ENCODE data around the gene CALR.

The CALR gene

GRCh38 chr19:12936582-12936981, 1.8 kb upstream of the CALR start:
- no peak for DNase-seq (ENCODE audit: low read depth)
- no peak for TF ChIP-seq CTCF (conservative IDR thresholded peaks at IDR 0.05; ENCODE audit: low read length)
- no peak overlapping the region for H3K4me3 ChIP-seq (ENCODE audit: low read length)

- DNase-seq (ENCODE audit: low read depth) = no peak
- H3K4me3 ChIP-seq (ENCODE audit: low read length) = peak overlapping the region; percentile 77
- TF ChIP-seq CTCF (conservative IDR thresholded peaks at IDR 0.05; ENCODE audit: low read length) = no peak
Observed at GRCh38 chr19:12937093-12937926, 1.1 kb upstream of the CALR start.

- H3K4me3 ChIP-seq (ENCODE audit: low read length) = peak overlapping the region; percentile 96
- DNase-seq (ENCODE audit: low read depth) = peak; percentile 49
- TF ChIP-seq CTCF (conservative IDR thresholded peaks at IDR 0.05; ENCODE audit: low read length) = peak; percentile 36
Observed at GRCh38 chr19:12938779-12939601, 581 bp downstream of the CALR start.

- no peak for DNase-seq (ENCODE audit: low read depth)
- TF ChIP-seq CTCF (conservative IDR thresholded peaks at IDR 0.05; ENCODE audit: low read length) = no peak
- H3K4me3 ChIP-seq (ENCODE audit: low read length) = peak overlapping the region; percentile 96
Observed at GRCh38 chr19:12939975-12940423, 1.6 kb downstream of the CALR start.

GRCh38 chr19:12940897-12941296, 2.5 kb downstream of the CALR start:
- no peak for TF ChIP-seq CTCF (conservative IDR thresholded peaks at IDR 0.05; ENCODE audit: low read length)
- peak overlapping the region; percentile 96 for H3K4me3 ChIP-seq (ENCODE audit: low read length)
- no peak for DNase-seq (ENCODE audit: low read depth)

GRCh38 chr19:12943437-12944044, 5.1 kb downstream of the CALR start:
- no peak overlapping the region for H3K4me3 ChIP-seq (ENCODE audit: low read length)
- no peak for TF ChIP-seq CTCF (conservative IDR thresholded peaks at IDR 0.05; ENCODE audit: low read length)
- DNase-seq (ENCODE audit: low read depth) = no peak

Data from AG10803 (cell line).